Chondrocyte (in vitro differentiated cells): ENCODE measurements around the gene PPARG. TPM values are rescaled to one million over a fixed set of nuclear protein-coding genes. Genes with fewer than 3 reads are reported as not detected.

Experiments
- DNase-seq: peaks from one replicate; pipeline ENCODE4 v3.0.0; 2021; ENCODE audit warnings: mixed read lengths, low spot score
- H3K27ac Mint-ChIP-seq: one replicate; pipeline ENCODE4 v1.8.0; 2021; ENCODE audit warnings: mild to moderate bottlenecking, moderate library complexity, mixed read lengths; ENCODE audit not compliant: unreplicated experiment
- H3K27me3 Mint-ChIP-seq: 2 replicates; pipeline ENCODE4 v1.8.0; 2021; ENCODE audit warnings: low read depth, mixed read lengths
- H3K36me3 Mint-ChIP-seq: 2 replicates; pipeline ENCODE4 v1.8.0; 2021; ENCODE audit warnings: low read depth, mixed read lengths
- H3K4me1 Mint-ChIP-seq: 2 replicates; pipeline ENCODE4 v1.8.0; 2021; ENCODE audit warnings: low read depth, mild to moderate bottlenecking, mixed read lengths
- H3K4me3 Mint-ChIP-seq: one replicate; pipeline ENCODE4 v1.8.0; 2021; ENCODE audit warnings: mild to moderate bottlenecking, moderate library complexity, mixed read lengths; ENCODE audit not compliant: unreplicated experiment
- H3K9me3 Mint-ChIP-seq: 2 replicates; pipeline ENCODE4 v1.8.0; 2021; ENCODE audit warnings: low read depth, mixed read lengths
- total RNA-seq: library from RNA; stranded (reverse); gene quantifications from 3 replicates; pipeline ENCODE4 v1.2.1, GENCODE V29; 2021
- TF ChIP-seq, protein P1 (sequence below): fragments of 200-600 bp; sonication (generic); IDR thresholded peaks from 2 replicates; pipeline ENCODE4 v1.5.0; 2021; ENCODE audit warnings: antibody characterized with exemption, mild to moderate bottlenecking, moderate library complexity

Gene PPARG
- total RNA-seq, 1 donor from 2014 or later = 9.2 TPM

DNA sequence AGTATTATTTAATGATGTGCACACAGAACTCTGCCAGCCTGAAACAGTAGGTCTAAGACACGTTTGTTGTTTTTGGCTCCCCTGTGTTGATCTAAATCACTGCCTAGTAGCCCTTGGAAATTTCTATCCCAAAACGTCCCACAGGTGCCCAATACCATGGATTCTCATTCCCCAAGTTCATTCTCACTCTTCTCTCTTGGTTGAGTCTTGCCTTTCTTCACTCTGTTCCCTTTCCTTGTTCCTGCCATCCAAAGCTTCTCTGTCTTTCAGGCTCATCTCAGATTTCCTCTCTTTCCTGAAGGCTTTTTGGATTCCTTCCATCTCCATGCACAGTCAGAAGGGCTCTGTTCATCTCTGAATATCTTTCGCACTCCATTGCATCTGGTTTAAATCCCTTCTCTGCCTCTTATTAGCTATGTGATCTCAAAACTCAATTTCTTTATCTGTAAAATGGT, 54.2 kb downstream of the PPARG start:
- peaks cover 3% of the 10 kb centered on the region for H3K27me3 Mint-ChIP-seq
- DNase-seq = no peak
- TF ChIP-seq, protein P1, sequence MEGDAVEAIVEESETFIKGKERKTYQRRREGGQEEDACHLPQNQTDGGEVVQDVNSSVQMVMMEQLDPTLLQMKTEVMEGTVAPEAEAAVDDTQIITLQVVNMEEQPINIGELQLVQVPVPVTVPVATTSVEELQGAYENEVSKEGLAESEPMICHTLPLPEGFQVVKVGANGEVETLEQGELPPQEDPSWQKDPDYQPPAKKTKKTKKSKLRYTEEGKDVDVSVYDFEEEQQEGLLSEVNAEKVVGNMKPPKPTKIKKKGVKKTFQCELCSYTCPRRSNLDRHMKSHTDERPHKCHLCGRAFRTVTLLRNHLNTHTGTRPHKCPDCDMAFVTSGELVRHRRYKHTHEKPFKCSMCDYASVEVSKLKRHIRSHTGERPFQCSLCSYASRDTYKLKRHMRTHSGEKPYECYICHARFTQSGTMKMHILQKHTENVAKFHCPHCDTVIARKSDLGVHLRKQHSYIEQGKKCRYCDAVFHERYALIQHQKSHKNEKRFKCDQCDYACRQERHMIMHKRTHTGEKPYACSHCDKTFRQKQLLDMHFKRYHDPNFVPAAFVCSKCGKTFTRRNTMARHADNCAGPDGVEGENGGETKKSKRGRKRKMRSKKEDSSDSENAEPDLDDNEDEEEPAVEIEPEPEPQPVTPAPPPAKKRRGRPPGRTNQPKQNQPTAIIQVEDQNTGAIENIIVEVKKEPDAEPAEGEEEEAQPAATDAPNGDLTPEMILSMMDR = no peak
- H3K4me3 Mint-ChIP-seq = no peak overlapping the region
- no peak overlapping the region for H3K27ac Mint-ChIP-seq
- no peaks in the 10 kb centered on the region for H3K9me3 Mint-ChIP-seq
- H3K4me1 Mint-ChIP-seq = peaks cover 5% of the 10 kb centered on the region
- H3K36me3 Mint-ChIP-seq = peaks cover 2% of the 10 kb centered on the region

DNA sequence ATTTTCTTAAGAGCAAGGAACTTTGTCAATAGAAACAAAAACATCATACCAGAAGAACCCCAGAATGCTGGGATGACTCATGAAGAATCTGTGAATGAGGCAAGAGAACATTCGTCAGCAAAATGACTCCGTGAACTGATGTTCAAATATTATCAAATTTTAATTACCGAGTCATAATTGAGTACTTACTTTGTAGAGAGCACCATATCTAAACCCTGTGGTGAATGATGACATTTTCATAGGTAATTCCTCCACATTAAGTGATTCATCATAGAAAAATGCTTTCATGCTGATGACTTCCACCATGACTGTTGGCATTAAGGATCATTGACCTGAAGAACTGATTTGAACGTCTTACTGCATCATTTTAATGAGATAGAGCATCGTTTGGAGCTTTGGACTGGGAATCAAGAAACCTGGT, 56.3 kb downstream of the PPARG start:
- TF ChIP-seq, protein P1 = no peak
- Mint-ChIP-seq H3K4me1 (peaks cover 5% of the 10 kb centered on the region), H3K27me3 (peaks cover 9% of the 10 kb centered on the region), H3K4me3 (no peak overlapping the region), H3K9me3 (no peaks in the 10 kb centered on the region), H3K27ac (no peak overlapping the region), H3K36me3 (peaks cover 2% of the 10 kb centered on the region)
- no peak for DNase-seq

DNA sequence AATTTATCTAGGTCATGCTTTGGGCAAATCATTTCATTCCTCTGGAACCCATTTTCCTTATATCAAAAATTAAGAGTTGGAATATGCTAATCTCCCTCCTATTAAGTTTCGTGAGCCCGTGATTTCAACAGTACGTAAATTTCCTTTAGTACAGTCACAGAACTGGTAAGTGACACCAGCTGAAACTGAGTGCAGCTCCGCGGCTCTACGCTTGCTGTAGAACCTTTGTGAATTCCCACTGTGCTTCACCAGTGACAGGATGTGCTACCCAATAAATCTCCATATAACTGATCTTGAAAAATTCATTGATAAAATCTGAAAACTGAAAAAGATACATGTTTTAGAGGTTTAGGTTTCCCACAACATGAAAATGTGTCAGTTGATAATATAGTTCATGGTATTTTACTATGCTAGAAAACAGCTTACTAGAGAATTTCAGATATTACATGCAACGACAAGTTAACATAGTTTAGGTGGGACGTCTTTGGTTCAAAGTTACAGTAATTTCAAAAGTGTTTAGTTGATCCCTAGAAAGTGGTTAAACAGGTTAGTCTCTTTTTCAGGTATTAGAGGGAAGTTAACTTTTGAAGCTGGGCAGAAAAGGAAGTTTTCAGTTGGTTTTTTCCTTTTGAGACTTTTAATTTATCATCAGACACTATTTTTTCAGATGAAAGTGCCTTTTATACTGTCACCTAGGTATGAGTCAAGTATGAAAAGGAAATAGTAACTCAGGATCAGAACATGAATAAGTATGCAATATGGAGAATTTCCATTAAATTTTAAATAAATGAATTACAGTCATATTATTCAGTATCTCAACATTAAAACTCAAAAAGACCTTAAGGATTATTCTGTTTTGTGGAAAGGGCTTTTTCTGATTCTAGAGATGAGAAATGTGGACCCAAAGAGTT, 57.0 kb downstream of the PPARG start:
- no peak for DNase-seq
- Mint-ChIP-seq H3K4me1 (peaks cover 5% of the 10 kb centered on the region), H3K4me3 (no peak overlapping the region), H3K27me3 (peaks cover 9% of the 10 kb centered on the region), H3K9me3 (no peaks in the 10 kb centered on the region), H3K27ac (no peak overlapping the region), H3K36me3 (peaks cover 2% of the 10 kb centered on the region)
- TF ChIP-seq, protein P1 = no peak

DNA sequence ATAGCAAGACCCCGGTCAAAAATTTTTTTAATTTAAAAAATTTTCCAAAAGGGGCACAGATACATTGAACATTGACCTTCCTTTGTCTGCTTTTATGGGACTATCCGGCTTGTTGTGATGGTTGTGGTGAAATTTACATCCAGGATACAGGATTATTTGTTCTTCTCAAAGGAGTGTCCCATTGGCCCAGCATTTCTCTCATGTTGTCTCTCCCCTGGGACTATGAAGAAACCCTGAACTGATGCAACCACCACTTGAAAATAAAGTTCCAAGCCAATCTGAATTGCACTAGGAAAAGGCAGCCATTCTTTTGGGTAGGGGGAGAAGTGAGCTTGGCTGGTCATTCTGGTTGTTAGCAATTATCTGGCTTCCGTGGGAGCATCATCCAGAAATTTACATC, 58.4 kb downstream of the PPARG start:
- H3K27ac Mint-ChIP-seq = no peak overlapping the region
- H3K4me1 Mint-ChIP-seq = peaks cover 5% of the 10 kb centered on the region
- no peaks in the 10 kb centered on the region for H3K9me3 Mint-ChIP-seq
- TF ChIP-seq, protein P1 = no peak
- DNase-seq = no peak
- H3K4me3 Mint-ChIP-seq = no peak overlapping the region
- H3K27me3 Mint-ChIP-seq = peaks cover 15% of the 10 kb centered on the region
- H3K36me3 Mint-ChIP-seq = peaks cover 2% of the 10 kb centered on the region

DNA sequence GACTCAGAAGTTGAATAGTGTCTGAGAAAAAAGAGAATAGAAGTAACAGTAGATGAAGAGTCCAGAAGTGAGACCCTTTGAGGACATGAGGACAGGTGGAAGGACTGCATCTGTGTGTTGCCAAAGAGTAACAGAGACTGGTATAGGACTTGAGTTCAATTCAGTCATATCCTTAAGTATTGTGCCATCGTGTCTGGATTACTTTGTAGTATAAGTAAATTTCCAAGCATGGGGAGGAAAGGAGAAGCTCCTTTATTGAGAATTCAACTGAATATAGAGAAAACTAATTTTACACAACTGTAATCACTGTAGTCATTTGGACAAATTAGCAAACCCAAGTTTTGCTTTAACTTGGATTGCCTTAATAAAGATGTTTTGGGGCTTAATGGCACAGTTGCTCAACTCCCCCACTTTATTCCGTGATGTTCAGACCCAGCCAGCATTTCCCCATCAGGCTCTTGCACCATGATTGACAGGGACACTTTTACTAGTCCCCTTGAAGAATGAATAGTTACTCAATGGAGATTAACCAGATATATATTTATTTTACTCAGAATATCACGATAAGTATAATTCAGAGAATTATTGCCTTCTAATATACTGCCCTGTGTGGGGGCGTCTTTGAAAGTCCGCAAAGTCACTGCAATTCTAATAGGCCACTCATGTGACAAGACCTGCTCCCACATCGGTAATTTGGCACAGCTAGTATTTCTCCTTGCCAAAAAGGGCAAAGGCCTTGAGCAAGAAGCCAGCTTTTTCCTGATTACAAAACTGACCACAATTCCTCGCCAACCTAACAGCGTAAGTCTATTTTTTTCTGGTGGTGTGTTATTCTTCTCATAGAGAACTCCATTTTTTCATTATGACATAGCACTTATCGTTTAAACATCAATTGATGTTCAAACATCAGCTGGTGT, 61.3 kb downstream of the PPARG start:
- H3K4me1 Mint-ChIP-seq = no peaks in the 10 kb centered on the region
- H3K36me3 Mint-ChIP-seq = no peaks in the 10 kb centered on the region
- no peak overlapping the region for H3K27ac Mint-ChIP-seq
- H3K9me3 Mint-ChIP-seq = no peaks in the 10 kb centered on the region
- peaks cover 12% of the 10 kb centered on the region for H3K27me3 Mint-ChIP-seq
- no peak for DNase-seq
- TF ChIP-seq, protein P1 = no peak
- H3K4me3 Mint-ChIP-seq = no peak overlapping the region
